MM.1S (cell line): Measurements from ENCODE around the gene CREB1.

Experiments used
- DNase-seq: peaks from one replicate; pipeline ENCODE4 v3.0.0-alpha.2; 2015
- H2AFZ ChIP-seq: fragments of 300-600 bp; sonication (generic); 2 replicates; pipeline ENCODE4 v1.6.0; 2016; ENCODE audit warnings: antibody characterized with exemption, low read length
- H3F3A ChIP-seq: fragments of 300-600 bp; sonication (generic); 2 replicates; pipeline ENCODE4 v1.6.1; 2016; ENCODE audit warnings: mild to moderate bottlenecking, antibody characterized with exemption, low read length, moderate library complexity, mixed read lengths; ENCODE audit not compliant: insufficient read depth
- H3K27ac ChIP-seq: fragments of 300-600 bp; sonication (generic); 2 replicates; pipeline ENCODE4 v1.5.1; 2016; ENCODE audit warnings: mild to moderate bottlenecking, low read length
- H3K27me3 ChIP-seq: fragments of 300-600 bp; sonication (generic); replicated peaks from 2 replicates; pipeline ENCODE4 v1.6.0; 2016; ENCODE audit warnings: low read length; ENCODE audit not compliant: insufficient read depth
- H3K36me3 ChIP-seq: fragments of 300-600 bp; sonication (generic); replicated peaks from 2 replicates; pipeline ENCODE4 v1.6.1; 2016; ENCODE audit warnings: mild to moderate bottlenecking, low read length, mixed read lengths; ENCODE audit not compliant: insufficient read depth
- H3K4me1 ChIP-seq: fragments of 300-600 bp; sonication (generic); 2 replicates; pipeline ENCODE4 v1.6.1; 2016; ENCODE audit warnings: low read length, mixed read lengths
- H3K4me2 ChIP-seq: fragments of 300-600 bp; sonication (generic); 2 replicates; pipeline ENCODE4 v1.6.0; 2016; ENCODE audit warnings: low read depth, low read length
- H3K4me3 ChIP-seq: fragments of 300-600 bp; sonication (generic); 2 replicates; pipeline ENCODE4 v1.5.1; 2016; ENCODE audit warnings: low read length, mixed read lengths
- H3K79me2 ChIP-seq: fragments of 300-600 bp; sonication (generic); 2 replicates; pipeline ENCODE4 v1.6.1; 2016; ENCODE audit warnings: mixed run types, low read length, mixed read lengths
- H3K9ac ChIP-seq: fragments of 300-600 bp; sonication (generic); 2 replicates; pipeline ENCODE4 v1.6.1; 2016; ENCODE audit warnings: low read length, mixed read lengths
- H3K9me2 ChIP-seq: fragments of 300-600 bp; sonication (generic); replicated peaks from 2 replicates; pipeline ENCODE4 v1.6.1; 2016; ENCODE audit warnings: mild to moderate bottlenecking, low read length, mixed read lengths; ENCODE audit not compliant: insufficient read depth
- H3K9me3 ChIP-seq: fragments of 300-600 bp; sonication (generic); replicated peaks from 2 replicates; pipeline ENCODE4 v1.6.1; 2016; ENCODE audit warnings: mild to moderate bottlenecking, low read length, mixed read lengths; ENCODE audit not compliant: insufficient read depth
- H4K20me1 ChIP-seq: fragments of 300-600 bp; sonication (generic); 2 replicates; pipeline ENCODE4 v1.6.1; 2016; ENCODE audit warnings: mild to moderate bottlenecking, low read length, moderate library complexity, mixed read lengths; ENCODE audit not compliant: insufficient read depth
- EZH2 ChIP-seq: fragments of 300-600 bp; sonication (generic); optimal IDR thresholded peaks from 2 replicates; pipeline ENCODE3; 2017; ENCODE audit warnings: low read depth, mild to moderate bottlenecking, antibody characterized with exemption, low read length, mixed read lengths
- EZH2phosphoT487 ChIP-seq: fragments of 300-600 bp; sonication (generic); IDR thresholded peaks from 2 replicates; pipeline ENCODE4 v1.6.1; 2018; ENCODE audit warnings: antibody characterized with exemption, low read length
- TF ChIP-seq, protein P1 (sequence below): fragments of 300-600 bp; sonication (generic); IDR thresholded peaks from 2 replicates; pipeline ENCODE4 v1.5.1; 2016; ENCODE audit warnings: antibody characterized with exemption, low read length, mixed read lengths

CREB1 gene

GRCh38 chr2:207511851-207512250 lies 17.9 kb upstream of the CREB1 start:
- Histone ChIP-seq H3K4me1 (no peaks in the 10 kb centered on the region), H3K4me3 (no peak overlapping the region), H3K27me3 (no peaks in the 10 kb centered on the region), H3K9me3 (no peaks in the 10 kb centered on the region), H4K20me1 (no peaks in the 10 kb centered on the region), H3K9me2 (no peaks in the 10 kb centered on the region), H3K36me3 (no peaks in the 10 kb centered on the region), H3K79me2 (no peaks in the 10 kb centered on the region), H3K27ac (no peak overlapping the region), H2AFZ (no peak overlapping the region), H3K9ac (no peak overlapping the region), H3K4me2 (no peak overlapping the region), H3F3A (no peaks in the 10 kb centered on the region)
- TF ChIP-seq EZH2phosphoT487 (no peak), EZH2 (no peak)
- TF ChIP-seq, protein P1, sequence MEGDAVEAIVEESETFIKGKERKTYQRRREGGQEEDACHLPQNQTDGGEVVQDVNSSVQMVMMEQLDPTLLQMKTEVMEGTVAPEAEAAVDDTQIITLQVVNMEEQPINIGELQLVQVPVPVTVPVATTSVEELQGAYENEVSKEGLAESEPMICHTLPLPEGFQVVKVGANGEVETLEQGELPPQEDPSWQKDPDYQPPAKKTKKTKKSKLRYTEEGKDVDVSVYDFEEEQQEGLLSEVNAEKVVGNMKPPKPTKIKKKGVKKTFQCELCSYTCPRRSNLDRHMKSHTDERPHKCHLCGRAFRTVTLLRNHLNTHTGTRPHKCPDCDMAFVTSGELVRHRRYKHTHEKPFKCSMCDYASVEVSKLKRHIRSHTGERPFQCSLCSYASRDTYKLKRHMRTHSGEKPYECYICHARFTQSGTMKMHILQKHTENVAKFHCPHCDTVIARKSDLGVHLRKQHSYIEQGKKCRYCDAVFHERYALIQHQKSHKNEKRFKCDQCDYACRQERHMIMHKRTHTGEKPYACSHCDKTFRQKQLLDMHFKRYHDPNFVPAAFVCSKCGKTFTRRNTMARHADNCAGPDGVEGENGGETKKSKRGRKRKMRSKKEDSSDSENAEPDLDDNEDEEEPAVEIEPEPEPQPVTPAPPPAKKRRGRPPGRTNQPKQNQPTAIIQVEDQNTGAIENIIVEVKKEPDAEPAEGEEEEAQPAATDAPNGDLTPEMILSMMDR = no peak
- no peak for DNase-seq

DNA sequence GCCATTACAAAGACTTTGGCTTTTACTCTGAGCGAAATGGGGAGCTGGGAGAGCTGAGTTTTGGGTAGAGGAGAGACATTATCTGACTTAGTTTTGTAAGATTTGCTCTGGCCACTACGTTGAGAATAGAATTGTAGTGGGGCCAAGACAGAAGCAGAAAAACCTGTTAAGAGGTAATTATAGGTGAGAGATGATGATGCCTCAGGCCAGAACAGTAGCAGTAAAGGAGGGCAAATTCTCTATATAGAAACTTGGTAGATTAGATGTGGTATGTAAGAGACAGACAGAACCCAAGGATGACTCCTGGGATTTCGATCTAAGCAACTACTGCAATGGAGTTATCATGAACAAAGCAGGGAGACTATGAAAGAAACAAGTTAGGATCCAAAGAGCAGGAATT lies 17.4 kb upstream of the CREB1 start:
- Histone ChIP-seq H3K9ac (no peak overlapping the region), H3K4me2 (no peak overlapping the region), H3K27ac (no peak overlapping the region), H3K79me2 (no peaks in the 10 kb centered on the region), H3F3A (no peaks in the 10 kb centered on the region), H4K20me1 (no peaks in the 10 kb centered on the region), H3K27me3 (no peaks in the 10 kb centered on the region), H3K9me2 (no peaks in the 10 kb centered on the region), H3K4me1 (no peaks in the 10 kb centered on the region), H3K4me3 (no peak overlapping the region), H2AFZ (no peak overlapping the region), H3K9me3 (no peaks in the 10 kb centered on the region), H3K36me3 (no peaks in the 10 kb centered on the region)
- no peak for DNase-seq
- TF ChIP-seq, protein P1 = no peak
- TF ChIP-seq EZH2 (no peak), EZH2phosphoT487 (no peak)

GRCh38 chr2:207513551-207514257 lies 16.1 kb upstream of the CREB1 start:
- Histone ChIP-seq H3K9me2 (no peaks in the 10 kb centered on the region), H2AFZ (no peak overlapping the region), H4K20me1 (no peaks in the 10 kb centered on the region), H3K27ac (no peak overlapping the region), H3K27me3 (no peaks in the 10 kb centered on the region), H3K4me1 (no peaks in the 10 kb centered on the region), H3K9me3 (no peaks in the 10 kb centered on the region), H3K79me2 (no peaks in the 10 kb centered on the region), H3K4me2 (no peak overlapping the region), H3F3A (no peaks in the 10 kb centered on the region), H3K36me3 (no peaks in the 10 kb centered on the region), H3K4me3 (no peak overlapping the region), H3K9ac (no peak overlapping the region)
- no peak for TF ChIP-seq EZH2phosphoT487
- TF ChIP-seq EZH2 = no peak
- TF ChIP-seq, protein P1 = no peak
- no peak for DNase-seq
